Measurements from ENCODE around the gene CDH22. TPM values are rescaled to one million over a fixed set of nuclear protein-coding genes. Genes with fewer than 3 reads are reported as not detected.

The CDH22 gene
- total and polyA plus RNA-seq, 9 of the 15 experiments (the other 6 are each of a cell fraction or from before 2014, with no cell fraction given): 0.07 to 0.08 TPM; not detected in 7

DNA sequence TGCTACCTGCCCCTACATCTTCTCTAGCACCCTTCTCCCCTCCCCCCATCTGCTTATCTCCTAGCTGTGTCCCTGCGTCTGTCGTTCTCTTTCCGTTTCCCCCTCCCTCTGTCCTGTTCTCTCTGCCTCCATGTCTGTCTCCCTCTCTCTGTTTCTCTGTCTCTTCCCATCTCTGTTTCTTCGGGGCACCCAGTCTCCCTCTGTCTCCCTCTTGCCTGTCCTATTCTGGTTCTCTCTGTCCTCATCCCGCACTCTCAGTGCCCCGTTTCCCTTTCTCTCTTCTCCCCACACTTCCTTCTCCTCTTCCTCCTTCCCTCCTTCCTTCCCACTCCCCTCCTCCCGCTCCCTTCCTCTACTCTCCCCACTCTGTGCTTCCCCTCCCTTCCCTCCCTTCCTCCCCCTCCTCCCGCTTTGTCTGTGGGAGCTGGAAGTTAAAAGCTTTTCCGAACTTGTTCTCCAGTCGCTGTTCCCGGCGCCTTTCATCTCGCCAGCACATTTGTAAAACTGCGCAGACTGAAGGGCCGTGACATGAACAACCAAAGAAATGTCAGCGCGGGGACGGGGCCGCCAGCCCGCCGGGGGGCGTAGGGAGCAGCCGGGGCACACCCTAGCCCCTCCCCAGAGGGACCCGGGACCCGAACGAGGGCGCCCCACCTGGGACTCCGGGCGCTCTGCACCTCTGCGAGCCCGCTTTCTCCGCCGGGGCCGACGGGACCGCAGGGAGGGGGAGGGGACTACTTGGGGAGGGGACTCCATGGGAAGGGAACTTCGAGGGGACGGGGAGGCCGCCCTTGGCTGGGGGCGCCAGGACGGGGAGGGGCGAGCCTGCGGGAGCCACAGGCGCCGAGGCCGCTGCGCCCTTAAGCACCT is 4.0 kb upstream of the CDH22 start (continued):
- TF ChIP-seq ZNF280B (CRISPR knock-in tag; IDR thresholded peaks at IDR 0.05): no peak
- no peak for TF ChIP-seq MAFG (tag; conservative IDR thresholded peaks at IDR 0.05)
- no peak for TF ChIP-seq ZSCAN32 (CRISPR knock-in tag; IDR thresholded peaks at IDR 0.05)
- TF ChIP-seq LCOR (CRISPR knock-in tag; IDR thresholded peaks at IDR 0.05): no peak
- peak; percentile 1; the same call in 1 of the 2 replicates for TF ChIP-seq ZNF316 (IDR thresholded peaks at IDR 0.05)
- no peak for TF ChIP-seq ZNF23 (CRISPR knock-in tag; IDR thresholded peaks at IDR 0.05)
- no peak for TF ChIP-seq ZNF785 (CRISPR knock-in tag; IDR thresholded peaks at IDR 0.05)
- TF ChIP-seq ELF4 (CRISPR knock-in tag; IDR thresholded peaks at IDR 0.05): no peak
- no peak for TF ChIP-seq NCOA2 (IDR thresholded peaks at IDR 0.05; ENCODE audit: partially characterized antibody in 2 of 2)
- TF ChIP-seq ZBTB7A (IDR thresholded peaks at IDR 0.05; ENCODE audit: borderline replicate concordance, control insufficient read depth, low read depth, low read length): peak; percentile 93
- no peak for TF ChIP-seq SMAD1 (IDR thresholded peaks at IDR 0.05; ENCODE audit: low read depth, low read length, partially characterized antibody)
- peak; percentile 50; the same call in 1 of the 2 replicates for TF ChIP-seq SMARCA5 (IDR thresholded peaks at IDR 0.05)
- 0 out of 2 replicates have a peak, but pooled peaks have one; percentile 19 for TF ChIP-seq L3MBTL2 (IDR thresholded peaks at IDR 0.05)
- no peak for TF ChIP-seq RAD51 (IDR thresholded peaks at IDR 0.05; ENCODE audit: borderline replicate concordance, low read depth)
- TF ChIP-seq, protein P1, sequence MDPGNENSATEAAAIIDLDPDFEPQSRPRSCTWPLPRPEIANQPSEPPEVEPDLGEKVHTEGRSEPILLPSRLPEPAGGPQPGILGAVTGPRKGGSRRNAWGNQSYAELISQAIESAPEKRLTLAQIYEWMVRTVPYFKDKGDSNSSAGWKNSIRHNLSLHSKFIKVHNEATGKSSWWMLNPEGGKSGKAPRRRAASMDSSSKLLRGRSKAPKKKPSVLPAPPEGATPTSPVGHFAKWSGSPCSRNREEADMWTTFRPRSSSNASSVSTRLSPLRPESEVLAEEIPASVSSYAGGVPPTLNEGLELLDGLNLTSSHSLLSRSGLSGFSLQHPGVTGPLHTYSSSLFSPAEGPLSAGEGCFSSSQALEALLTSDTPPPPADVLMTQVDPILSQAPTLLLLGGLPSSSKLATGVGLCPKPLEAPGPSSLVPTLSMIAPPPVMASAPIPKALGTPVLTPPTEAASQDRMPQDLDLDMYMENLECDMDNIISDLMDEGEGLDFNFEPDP (CRISPR knock-in tag; IDR thresholded peaks at IDR 0.05): no peak
- TF ChIP-seq, protein P2, sequence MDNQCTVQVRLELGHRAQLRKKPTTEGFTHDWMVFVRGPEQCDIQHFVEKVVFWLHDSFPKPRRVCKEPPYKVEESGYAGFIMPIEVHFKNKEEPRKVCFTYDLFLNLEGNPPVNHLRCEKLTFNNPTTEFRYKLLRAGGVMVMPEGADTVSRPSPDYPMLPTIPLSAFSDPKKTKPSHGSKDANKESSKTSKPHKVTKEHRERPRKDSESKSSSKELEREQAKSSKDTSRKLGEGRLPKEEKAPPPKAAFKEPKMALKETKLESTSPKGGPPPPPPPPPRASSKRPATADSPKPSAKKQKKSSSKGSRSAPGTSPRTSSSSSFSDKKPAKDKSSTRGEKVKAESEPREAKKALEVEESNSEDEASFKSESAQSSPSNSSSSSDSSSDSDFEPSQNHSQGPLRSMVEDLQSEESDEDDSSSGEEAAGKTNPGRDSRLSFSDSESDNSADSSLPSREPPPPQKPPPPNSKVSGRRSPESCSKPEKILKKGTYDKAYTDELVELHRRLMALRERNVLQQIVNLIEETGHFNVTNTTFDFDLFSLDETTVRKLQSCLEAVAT (IDR thresholded peaks at IDR 0.05): peak; percentile 6 to 53; a peak in 2 of 4 replicates
- TF ChIP-seq MCM5 (IDR thresholded peaks at IDR 0.05; ENCODE audit: low read depth): no peak
- TF ChIP-seq, protein P3, sequence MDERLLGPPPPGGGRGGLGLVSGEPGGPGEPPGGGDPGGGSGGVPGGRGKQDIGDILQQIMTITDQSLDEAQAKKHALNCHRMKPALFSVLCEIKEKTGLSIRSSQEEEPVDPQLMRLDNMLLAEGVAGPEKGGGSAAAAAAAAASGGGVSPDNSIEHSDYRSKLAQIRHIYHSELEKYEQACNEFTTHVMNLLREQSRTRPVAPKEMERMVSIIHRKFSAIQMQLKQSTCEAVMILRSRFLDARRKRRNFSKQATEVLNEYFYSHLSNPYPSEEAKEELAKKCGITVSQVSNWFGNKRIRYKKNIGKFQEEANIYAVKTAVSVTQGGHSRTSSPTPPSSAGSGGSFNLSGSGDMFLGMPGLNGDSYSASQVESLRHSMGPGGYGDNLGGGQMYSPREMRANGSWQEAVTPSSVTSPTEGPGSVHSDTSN (CRISPR knock-in tag; IDR thresholded peaks at IDR 0.05; ENCODE audit: low read depth): no peak
- TF ChIP-seq, protein P3 (tag; conservative IDR thresholded peaks at IDR 0.05; ENCODE audit: low read depth): no peak
- no peak for TF ChIP-seq TFAM (CRISPR knock-in tag; conservative IDR thresholded peaks at IDR 0.05)
- TF ChIP-seq LEF1 (IDR thresholded peaks at IDR 0.05): 0 out of 2 replicates have a peak, but pooled peaks have one; percentile 24
